CD4-positive, alpha-beta T cell treated with Interleukin-10 for 1 hour (primary cell): ENCODE results near the gene PACS1.
"Not testable (repeated sequence)": the region's sequence is repeated elsewhere in the genome, so short reads cannot be mapped to it uniquely, and the experiment has no call there.

Experiments used
- DNase-seq: peaks from one replicate; pipeline ENCODE4 v3.0.0-alpha.2; 2020

Gene PACS1

GRCh38 chr11:66077927-66078326, 7.9 kb downstream of the PACS1 start:
- DNase-seq = no peak

DNA sequence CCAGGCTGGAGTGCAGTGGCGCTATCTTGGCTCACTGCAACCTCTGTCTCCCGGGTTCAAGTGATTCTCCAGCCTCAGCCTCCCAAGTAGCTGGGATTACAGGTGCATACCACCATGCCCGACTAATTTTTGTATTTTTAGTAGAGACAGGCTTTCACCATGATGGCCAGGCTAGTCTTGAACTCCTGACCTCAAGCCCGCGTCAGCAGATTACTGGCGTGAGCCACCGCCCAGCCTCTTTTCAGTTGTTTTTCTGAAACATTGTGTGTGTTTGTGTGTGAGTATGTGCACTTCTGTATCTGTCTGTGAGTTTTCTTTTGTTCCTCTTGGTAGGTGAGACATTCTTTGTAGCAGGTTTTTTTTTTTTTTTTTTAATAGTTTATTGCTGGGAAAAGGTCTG, 8.9 kb downstream of the PACS1 start:
- DNase-seq = peak; percentile 22

DNA sequence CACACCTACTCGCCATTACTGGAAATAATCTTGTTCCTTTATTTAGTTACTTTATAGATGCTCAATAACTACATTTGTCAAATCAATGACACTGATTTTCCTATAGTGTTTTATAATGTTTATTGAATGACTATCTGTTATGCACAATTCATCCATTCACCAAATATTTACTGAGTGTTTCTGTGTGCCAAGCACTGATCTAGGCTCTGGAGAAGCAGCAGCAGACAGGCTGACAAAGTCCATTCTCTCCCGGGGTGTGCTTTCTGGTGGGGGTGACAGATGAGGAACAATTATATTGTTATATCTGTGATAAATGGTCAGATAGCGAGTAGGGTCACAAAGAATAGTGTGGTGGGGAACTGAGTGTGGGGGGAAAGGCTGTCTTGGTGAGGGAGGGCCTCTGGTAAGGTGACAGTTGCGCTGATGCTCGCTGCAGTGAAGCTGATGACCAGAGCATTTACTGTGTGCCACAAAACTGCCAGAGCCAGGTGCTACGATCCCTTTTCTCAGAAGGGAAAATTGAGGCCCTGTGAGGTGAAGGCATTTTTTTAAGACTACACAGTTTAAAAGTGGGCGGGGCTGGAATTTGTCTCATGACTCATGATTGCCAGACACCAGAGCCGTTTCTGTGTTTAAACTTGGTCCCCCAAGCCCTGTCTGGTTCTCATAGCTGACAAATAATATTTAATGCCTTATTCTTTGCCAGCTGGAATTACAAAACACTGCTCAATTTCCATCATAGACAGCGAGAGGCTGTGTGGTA, 10.2 kb downstream of the PACS1 start:
- peak; percentile 76 for DNase-seq

DNA sequence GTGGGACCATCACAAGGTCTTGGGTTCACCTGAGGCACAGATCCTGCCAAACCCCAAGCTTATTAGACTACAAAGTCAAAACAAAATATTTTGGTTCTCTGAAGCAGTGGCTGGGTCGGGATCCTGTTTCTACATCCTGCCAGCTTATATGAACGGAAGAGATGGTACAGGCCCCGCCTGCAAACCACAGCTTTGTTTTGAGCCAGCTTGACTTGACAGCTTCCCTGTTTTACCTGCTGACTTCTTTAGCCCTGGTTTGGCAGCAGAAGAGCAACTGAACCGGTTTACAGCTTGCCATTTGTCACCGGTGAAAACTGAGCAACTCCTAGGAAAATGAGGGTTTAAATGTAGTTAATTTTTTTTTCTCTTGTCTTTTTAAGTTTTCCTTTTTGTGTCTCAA, 11.4 kb downstream of the PACS1 start:
- DNase-seq = peak; percentile 83

DNA sequence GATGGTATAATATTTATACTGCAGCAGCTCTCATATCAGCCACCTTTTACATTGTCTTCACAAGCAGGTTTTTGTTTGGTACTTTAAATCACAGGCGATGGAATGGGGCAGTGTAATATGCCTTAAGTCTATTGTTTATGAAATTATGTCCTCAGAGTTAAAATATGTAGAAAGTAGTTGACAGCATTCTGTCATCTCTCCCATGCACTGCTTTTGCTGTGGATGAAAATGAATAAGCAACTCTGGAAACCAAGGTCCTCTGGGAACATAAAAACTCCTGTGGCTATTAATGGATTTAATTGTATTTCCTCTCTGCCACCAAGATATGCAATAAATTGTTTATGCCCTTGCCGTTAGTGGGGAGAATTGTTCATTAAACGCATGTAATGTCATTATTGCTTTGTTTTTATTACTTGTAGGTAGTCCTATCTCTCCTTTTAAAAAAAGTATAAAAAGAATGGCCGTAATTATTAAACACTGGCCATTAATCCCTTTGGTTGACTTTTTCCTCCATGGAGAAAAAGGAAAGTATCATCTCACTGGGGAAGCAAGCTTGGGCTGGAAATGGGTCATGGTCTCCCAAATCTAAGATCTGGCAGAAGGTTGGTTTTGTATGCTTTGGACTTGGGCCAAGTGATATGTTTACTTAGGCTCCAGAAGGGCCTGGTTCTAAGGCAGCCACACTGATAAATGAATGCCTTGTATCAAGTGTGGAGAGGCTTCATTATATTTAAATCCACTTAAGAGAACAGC, 13.1 kb downstream of the PACS1 start:
- DNase-seq = no peak

- DNase-seq = no peak
Observed at GRCh38 chr11:66083767-66084166, 13.7 kb downstream of the PACS1 start.

DNA sequence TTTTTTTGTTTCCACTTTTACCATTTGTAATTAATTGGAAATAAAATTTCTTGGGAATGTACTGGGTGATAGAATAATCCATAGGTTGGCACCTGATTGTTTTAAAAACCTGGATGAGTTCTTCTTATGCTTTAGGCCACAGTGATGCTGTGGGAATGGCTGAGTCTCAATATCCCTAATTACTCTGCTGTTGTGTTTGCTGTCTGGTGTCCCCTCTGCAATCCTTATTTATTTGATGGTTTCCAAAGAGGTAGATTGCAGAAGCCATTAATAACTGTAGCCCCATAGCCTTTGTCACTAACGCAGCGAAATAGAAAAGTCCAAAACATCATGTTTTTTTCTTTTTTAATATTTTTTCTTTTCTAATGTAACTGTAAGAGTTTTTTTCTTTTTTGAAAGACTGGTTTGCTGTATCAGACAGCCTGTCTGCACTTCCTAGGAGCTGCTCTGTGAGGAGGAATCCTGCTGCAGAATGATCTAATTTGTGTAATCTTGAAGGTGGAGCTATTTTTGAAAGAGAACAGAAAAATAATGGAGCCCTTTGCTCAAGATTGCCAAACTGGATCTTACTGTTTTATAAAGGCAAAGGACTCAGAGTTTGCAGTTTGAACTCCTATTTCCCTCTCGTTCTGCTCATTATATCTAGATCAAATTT, 14.9 kb downstream of the PACS1 start:
- DNase-seq = no peak

DNA sequence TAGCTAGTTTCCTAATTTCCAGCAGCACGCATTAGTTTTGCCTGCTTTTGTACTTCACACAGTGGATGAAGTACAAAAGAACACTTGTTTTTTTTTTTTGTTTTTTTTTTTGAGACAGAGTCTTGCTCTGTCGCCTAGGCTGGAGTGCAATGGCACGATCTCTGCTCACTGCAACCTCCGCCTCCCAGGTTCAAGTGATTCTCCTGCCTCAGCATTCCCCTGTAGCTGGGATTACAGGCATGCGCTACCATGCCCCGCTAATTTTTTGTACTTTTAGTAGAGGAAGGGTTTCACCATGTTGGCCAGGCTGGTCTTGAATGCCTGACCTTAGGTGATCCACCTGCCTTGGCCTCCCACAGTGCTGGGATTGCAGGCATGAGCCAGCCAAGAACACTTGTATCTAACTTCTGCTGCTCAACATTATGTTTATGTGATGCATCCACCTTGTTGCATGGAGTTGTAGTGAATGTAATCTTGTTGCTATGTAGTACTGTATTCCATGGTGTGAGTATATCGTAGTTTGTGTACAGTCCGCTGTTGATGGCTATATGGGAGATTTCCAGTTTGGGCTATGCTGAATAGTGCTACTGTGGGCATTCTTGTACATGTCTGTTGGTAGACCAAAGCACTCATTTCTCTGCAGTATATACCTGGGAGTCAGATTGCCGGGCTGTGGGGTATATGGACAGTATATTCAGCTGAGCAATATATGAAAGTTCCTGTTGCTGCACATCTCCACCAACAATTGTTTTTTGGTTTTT, 17.3 kb downstream of the PACS1 start:
- DNase-seq = no peak

- no peak for DNase-seq
Observed at GRCh38 chr11:66089067-66089466, 19.0 kb downstream of the PACS1 start.

DNA sequence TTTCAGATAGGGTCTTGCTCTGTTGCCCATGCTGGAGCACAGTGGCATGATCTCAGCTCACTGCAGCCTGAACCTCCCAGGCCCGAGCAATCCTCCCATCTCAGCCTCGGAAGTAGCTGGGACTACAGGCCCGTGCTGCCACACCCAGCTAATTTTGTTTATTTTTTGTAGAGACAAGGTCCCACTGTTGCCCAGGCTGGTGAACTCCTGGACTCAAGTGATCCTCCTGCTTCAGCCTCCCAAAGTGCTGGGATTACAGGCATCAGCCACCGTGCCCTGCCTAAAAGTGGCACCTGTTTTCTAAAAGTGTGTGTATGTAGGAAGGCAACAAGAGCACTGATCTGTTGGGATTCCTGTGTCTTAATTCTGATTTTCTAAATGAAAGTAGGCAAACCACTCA, 20.2 kb downstream of the PACS1 start:
- DNase-seq = no peak

DNA sequence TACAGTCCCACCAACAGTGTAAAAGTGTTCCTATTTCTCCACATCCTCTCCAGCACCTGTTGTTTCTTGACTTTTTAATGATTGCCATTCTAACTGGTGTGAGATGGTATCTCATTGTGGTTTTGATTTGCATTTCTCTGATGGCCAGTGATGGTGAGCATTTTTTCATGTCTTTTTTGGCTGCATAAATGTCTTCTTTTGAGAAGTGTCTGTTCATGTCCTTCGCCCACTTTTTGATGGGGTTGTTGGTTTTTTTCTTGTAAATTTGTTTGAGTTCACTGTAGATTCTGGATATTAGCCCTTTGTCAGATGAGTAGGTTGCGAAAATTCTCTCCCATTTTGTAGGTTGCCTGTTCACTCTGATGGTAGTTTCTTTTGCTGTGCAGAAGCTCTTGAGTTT, 22.1 kb downstream of the PACS1 start:
- not testable (repeated sequence) for DNase-seq

DNA sequence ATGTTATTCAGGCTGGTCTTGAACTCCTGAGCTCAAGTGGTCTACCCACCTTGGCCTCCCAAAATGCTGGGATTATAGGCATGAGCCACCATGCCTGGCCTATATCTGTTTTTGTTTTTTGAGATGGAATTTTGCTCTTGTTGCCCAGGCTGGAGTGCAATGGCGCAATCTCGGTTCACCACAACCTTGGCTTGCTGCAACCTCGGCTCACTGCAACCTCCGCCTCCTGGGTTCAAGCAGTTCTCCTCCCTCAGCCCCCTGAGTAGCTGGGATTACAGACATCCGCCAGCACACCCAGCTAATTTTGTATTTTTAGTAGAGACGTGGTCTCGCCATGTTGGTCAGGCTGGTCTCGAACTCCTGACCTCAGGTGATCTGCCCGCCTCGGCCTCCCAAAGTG, 29.7 kb downstream of the PACS1 start:
- not testable (repeated sequence) for DNase-seq

DNA sequence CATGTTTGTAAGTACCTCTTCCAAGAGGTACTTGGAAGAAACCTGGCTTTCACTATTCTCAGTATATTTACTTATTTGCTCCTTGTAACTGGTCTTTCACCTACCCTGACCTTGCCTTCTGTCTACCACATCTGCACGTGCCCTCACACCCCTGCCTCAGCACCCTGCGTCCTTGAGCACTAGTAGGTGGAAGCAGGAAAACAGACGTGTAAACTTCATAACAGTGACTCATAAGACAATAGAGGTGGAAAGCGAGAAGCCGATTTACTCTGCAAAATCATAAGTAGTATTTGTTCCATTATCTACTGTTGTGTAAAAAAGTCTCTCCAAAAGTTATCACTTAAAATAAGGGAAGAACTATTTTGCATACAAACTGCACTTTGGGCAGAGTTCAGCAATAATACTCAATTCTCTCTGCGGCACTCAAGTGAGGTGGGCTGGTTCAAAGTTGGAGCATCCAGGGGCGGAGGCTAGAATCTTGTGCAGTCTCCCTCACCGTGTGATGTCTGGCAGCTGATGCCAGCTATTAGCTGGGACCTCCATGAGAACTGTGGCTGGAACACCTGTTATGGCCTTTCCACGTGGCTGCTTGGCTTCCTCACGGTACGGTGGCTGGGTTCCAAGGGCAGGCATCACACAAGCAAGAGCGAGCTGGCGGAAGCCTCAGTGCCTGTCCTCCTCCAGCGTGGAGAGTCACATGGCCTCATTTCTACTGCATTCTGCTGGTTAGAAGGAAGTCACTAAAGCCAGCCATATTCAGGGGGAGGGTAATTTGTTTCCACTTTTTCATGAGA, 30.4 kb downstream of the PACS1 start:
- peak; percentile 74 for DNase-seq

GRCh38 chr11:66101066-66101464, 31.0 kb downstream of the PACS1 start:
- no peak for DNase-seq

- DNase-seq = no peak
Observed at GRCh38 chr11:66104057-66104638, 34.1 kb downstream of the PACS1 start.

GRCh38 chr11:66106786-66107599, 36.9 kb downstream of the PACS1 start:
- no peak for DNase-seq

- no peak for DNase-seq
Observed at GRCh38 chr11:66107600-66108510, 37.8 kb downstream of the PACS1 start.

GRCh38 chr11:66109294-66109693, 39.2 kb downstream of the PACS1 start:
- no peak for DNase-seq

- no peak for DNase-seq
Observed at GRCh38 chr11:66111158-66111557, 41.1 kb downstream of the PACS1 start.

GRCh38 chr11:66112041-66112491, 42.0 kb downstream of the PACS1 start:
- DNase-seq = no peak
